Measurements from ENCODE around the gene DHX15.
A peak's percentile ranks its signal among the peaks of the same experiment; 100 is the strongest.
"Not testable (repeated sequence)": the region's sequence is repeated elsewhere in the genome, so short reads cannot be mapped to it uniquely, and the experiment has no call there.

The DHX15 gene

DNA sequence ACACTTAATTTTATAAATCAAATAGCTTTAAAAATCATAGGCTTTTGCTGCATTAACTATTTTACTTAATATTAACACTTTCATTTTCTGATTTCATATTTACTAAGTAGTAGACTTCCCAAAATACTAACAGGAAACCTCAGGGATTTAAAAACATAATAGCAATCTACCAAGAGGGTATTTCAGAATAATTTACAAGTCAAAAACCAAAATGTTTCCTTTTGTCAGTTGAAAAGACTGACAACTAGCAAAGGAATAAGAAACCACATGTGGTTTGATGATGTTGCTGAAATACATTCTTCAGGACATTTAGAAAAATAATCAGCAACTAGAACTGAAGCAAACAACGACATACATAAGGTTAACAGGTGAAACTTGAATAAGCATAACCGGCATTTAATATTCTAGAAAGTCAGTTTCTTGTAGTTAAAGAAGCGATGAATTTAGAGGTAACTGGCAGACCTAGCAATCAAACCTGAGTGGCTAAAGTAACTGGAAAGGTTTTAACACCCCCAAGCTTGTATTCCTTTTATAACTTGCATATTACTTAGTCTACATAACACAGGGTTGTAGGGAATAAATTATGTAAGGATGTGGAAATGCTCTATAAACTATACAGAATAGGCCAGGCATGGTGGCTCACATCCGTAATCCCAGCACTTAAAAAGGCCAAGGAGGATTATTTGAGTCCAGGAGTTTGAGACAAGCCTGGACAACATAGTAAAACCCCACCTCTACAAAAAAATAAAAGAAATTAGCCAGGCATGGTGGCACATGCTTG, 40.0 kb downstream of the DHX15 start:
- DNase-seq = no peak

DNA sequence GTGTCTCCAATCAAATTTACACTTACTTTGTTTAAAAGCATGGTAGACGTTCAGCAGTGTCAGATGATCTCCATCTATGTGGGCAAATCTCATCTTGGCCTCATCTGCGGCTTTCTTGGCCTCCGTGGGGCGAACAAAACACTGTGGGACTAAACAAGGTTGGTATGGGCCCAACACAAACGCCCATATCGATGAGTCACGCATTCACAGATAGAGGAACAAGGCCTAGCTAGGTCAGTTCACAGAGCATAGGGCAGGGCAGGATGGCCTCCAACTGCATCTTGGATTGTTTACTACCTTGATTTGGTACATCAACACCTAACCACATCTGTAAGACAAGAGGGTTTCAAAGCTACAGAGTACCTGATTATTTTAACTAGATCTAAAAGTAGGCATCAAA, 47.3 kb downstream of the DHX15 start:
- no peak for DNase-seq

DNA sequence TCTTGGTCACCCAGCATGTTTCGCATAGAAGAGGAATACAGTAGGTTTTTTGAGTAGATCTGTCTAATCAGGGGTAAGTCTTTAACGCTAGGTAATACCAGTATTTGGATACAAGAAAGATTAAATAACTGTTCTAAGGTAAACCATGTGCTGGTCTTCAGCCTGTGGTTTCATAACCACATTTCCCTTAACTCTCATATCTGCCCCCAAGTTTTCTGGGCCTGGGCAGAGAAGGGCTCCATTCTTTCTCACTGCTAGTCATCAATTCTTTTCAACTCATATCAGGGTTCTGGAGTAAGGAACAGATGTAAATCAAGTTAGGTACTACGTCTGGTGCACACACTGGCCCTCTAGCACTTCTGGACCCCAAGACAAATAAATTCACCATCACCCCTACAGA, 49.0 kb downstream of the DHX15 start:
- DNase-seq = no peak

DNA sequence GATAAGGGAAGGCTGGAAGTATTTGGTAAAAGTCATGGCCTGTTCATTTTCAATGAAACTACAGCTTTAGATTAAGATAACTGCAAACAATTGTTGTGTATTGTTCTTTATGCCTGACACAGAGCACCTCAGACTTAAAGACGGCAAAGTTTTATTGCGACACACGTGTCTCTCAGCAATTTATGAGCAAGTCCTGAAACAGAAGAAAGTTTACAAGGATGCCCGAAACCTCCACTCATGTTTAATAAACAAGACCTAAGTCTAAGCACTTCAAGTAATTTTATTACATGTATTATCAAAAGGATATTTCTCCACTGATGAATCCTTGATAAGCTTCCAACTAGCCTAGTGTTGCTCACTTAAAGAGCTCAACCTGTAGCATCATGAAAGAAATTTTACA, 51.0 kb downstream of the DHX15 start:
- no peak for DNase-seq

DNA sequence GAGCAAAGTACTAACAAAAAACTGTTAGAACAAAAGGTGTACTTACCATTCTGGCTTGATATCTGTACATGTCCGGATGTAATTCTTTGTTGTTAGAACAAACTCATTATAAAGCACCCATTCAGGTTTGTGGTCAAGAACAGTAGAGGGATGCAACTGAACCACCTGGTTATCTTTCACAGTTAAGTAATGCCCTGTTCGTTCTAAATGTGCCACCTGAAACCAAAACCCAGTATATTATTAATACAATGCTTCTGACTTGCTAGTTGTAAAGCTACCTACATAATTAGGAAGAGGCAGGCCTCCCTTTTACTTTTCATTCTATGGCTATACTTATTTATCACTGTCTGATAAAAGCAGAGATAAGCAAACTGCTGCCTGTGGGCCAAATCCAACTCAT, 54.8 kb downstream of the DHX15 start:
- no peak for DNase-seq

DNA sequence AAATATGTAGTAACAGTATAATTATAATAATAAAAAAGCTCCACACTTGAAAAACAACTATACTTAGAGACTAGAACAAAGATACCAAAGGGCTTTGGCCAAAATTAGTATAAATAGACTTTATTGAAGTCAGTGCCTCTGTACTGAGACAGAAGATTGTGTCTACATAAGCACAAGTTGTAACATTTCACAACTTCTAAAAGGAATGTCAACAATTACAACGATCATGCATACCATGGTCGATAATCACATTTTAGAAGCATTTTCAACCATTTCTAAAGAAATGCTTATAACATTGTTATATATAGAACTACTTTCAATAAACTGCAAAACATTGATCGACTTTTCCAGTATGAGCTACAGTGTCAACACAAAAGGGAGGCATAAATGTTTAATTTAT, 57.0 kb downstream of the DHX15 start:
- no peak for DNase-seq

DNA sequence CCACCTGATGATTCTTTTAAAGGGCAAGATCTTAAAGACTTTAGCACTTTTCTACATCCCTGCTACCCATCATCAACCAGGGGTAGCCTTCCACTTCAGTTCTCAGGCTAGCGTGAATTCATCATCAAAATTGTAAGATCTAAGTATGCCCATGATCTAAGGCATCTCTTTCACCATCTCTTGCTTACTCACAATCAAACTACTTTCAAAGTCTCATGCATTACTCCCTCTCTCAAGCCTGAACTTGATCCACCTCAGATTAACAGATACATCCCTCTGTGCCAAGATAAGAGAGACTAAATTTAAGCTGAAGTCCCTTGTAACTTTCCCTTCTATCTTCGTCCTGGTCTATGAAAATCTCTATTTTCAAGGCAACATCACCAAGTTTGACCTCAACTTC, 62.8 kb downstream of the DHX15 start:
- DNase-seq = no peak

DNA sequence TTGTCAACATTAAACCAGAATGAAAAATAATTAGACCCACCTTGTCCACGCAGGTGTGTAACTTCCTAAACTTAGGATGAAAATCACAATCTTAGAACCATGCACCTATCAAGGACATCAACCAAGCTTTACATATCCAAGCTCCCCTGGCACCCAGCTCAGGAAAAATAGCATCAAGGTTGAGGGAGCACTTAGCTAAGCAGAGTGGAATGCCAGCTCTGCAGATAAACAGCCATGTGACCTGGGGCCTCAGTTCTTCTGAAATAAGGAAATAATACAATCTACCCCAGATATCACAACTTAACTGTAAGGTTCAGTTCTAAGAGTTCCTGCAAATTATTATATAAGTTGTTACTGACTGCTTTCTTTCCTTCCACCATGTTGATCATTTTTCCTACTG, 64.7 kb downstream of the DHX15 start:
- DNase-seq = no peak

DNA sequence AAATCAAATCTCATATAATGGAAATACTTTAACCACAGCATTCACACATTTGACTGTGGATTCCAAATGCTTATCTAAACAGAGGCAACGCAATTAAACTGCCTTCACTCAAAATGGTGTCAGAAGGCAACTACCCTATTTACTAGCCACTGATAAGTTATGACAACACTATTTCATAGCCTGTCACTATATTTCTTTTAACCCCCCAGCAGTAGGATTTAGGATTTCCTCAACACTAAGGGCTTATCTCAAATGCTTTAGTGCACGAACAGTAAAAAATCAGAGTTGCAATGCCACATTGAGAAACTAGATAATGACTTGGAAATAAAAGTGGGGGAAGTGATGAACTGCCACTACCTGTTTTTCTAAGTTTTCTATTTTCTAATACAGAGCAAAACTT, 66.7 kb downstream of the DHX15 start:
- no peak for DNase-seq

DNA sequence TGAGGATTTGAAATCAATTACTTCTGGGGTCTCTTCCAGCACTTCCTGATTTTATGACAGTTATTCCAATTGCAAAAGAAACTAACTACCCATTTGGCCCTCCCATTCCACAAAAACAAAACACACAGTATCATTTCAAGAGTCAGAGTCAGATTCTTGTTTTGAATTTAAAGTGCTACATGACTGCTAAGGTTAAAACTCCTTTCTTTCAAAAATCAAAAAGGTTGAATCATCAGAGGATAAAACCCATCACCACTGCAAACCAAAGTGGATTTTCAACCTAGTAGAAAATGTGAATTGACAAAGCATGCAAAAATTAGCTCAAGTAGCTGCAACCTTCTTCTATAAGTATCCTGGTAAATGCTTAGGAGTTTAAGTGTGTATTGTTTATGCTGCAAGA, 67.4 kb downstream of the DHX15 start:
- DNase-seq = no peak

DNA sequence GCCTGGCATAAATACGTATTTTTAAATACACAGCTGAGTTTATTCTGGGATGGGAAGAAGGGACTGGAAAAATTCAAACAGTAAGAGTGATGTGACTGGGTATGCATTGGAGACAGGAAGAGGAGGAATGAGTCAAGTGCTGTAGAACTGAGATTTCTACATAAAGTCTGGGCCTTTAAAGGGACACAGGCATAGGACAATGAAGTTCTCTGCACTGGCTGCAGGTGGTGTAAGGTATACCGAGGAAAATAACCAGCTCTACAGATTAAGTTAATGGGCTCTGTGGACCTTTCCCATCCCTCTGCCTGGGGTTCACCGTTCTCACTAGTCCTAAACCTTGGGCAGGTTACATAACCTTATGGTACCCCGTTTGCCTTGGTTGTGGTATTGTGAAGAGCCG, 68.7 kb downstream of the DHX15 start:
- DNase-seq = no peak

DNA sequence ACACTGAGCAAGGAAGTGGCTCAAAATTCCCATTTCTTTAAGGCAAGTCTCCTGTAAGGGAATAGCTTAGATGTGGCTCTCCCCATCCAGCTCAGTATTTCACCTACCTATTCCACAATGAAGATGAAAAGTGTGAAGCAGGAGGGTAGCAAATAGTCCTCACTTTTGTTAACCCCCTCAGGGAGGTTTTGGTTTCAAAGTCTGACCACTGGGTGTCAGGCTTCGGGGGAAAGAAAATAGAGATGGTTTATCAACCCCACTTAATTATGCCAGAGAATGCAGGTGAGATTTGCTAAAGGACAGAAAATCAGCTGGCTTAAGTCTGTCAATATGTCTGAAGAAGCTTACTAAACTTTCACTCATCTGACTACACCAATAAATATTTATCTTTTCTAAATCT, 69.5 kb downstream of the DHX15 start:
- DNase-seq = no peak

DNA sequence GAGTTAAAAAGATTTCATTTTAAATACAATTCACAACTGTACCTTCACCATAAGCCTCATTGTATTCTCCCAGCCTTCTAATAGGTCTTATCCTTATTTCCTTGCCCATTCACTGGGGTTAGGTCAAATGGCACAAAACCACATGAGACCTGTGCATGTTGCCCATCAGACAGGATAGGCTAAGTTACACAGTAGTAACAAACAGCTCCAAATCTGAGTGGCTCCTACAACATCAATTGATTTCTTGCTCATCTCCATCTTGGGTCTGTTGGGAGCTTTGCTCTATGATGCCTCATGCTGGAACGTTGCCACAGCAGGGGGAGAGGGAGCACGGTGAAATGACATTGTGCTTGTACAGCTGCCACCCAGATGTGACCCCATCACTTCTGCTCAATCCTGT, 70.6 kb downstream of the DHX15 start:
- DNase-seq = no peak

DNA sequence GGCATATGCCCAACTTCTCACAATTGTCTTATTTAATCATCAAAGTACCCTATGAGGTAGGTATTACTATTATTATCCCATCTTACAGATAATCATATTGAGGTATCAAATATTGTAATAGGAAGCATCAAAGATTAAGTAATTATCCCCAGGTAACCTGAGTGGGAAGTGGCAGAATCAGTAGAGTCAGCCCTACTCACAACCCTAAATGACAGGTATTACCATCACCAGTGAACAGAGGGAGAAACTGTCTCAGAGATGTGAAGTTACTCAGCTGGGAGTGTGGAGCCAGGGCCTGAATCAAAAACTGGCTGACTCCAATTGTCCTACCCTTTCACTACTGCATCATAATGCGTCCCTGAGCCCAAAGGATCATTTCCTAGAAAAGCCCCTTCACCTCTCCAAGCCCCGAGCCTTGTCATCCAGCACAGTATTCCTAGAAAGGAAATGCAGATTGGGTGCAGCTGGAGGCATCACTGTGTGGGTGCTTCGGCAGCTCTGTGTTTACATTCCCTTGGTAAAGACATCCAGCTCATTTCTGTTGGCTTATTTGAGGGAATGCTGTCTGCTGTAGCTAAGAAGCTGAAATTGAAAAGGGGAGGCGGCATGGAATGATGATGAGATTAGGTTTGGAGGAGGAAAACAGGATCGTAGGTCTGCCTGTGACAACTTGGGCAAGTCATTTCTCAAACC, 72.8 kb downstream of the DHX15 start:
- DNase-seq = no peak

DNA sequence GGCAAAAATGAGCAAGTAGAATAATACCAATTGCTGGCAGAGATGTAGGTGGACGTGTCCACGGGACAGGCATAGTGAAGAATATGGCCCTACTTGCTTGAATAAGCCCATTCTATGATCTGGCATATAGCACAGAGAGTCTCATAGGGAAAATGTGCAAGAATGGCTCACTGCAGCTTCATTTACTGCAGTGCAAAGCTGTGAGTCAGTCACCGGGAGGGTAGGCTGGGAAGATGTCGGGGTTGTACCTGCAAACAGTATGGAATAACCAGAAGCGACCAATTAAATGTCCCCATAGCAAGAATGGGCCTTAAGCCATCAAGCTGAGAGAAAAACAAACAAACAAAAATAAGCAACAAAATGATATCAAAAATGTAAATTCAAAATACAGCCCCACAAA, 74.3 kb downstream of the DHX15 start:
- DNase-seq = no peak

DNA sequence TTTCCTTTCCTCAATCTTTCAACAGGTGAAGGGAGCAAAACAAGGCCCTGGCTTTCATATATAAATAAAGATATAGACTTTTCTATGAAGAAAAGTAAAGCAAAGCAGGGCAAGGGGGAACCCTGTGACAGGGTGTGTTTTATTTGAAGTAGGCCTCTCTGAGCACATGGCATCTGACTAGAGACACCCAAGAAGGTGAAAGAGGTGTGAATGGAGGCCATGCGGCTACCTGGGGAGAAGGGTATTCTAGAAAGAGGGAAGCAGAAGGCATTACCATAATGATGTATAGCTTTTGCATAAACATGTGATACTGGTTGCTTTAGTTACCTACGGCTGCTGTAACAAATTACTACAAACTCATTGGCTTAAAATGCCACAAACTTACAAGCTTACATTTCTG, 75.8 kb downstream of the DHX15 start:
- no peak for DNase-seq

DNA sequence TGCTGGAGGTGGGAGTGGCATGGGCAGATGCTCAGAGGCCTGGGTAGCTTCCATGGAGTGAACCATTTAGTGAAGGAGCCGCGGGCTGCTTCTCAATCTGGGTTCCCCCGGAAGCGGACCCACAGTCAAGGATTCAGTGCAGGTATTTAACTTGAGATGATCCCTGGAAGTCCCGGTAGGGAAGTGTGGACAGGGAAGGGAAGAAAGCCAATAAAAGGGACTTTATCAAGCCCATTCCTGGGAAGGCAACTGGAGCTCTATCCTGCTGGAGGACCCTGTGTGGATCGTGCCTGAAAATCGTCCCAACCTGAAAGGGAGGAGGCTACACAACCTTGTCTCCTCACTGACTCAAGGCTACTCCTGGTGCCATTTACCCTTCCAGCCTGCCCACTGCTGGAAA, 76.9 kb downstream of the DHX15 start:
- no peak for DNase-seq

DNA sequence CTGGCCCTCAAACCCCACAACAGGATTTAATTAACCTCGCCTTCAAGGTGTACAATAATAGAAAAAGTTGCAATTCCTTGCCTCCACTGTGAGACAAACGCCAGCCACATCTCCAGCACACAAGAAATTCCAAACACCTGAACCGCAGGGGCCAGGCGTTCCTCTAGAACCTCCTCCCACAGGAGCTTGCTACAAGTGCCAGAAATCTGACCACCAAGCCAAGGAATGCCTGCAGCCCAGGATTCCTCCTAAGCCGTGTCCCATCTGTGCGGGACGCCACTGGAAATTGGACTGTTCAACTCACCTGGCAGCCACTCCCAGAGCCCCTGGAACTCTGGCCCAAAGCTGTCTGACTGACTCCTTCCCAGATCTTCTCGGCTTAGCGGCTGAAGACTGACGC, 81.3 kb downstream of the DHX15 start:
- DNase-seq = not testable (repeated sequence)

DNA sequence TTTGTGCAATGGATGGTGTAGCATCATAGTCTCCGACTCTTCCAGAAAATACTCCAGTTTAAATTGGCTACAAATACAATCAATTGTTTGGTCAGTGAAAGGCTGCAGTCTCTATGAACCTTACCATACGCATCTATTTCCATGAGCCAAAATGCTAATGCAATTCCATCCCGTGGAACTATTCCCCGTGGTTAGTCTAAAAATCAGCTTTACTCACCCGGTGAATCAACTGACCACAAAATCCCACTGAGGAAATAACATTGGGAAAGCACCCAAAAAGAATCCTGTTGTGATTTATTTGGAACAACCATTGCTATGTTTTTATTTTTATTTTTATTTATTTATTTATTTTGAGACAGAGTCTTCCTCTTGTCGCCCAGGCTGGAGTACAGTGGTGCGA, 87.1 kb downstream of the DHX15 start:
- no peak for DNase-seq

DNA sequence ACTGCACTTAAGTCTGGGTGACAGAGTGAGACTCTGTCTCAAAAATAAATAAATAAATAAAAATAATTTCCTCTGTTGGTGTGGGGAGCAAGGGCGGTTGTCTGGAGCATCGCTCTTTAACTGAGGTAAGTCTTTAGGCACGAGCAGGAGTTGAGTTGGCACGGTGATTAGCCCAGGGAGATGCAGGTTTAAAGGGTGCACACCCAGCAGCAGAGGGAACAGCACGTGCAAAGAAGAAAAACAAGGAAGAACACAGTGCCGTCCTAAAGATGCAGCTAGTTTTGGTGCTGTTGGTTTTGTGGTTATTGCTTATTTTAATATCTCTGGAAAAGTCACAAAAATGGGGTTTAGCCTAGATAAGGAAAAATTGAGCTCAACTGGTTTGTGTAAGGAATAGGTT, 87.8 kb downstream of the DHX15 start:
- no peak for DNase-seq

DNA sequence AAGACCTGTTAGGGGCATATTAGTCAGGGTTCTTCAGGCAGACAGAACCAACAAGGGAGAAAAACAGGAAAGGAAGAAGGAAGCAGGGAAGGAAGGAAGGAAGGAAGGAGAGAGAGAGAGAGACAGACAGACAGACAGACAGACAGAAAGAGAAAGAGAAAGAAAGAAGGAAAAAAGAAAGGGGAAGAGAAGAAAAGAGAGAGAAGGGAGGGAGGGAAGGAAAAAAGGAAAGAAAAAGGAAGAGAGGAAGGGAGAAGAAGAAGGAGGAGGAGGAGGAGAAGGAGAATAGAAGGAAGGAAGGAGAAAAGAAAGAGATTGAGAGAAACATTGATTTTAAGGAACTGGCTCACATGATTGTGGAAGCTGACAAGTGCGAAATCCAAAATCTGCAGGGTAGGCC, 89.0 kb downstream of the DHX15 start:
- DNase-seq = no peak

DNA sequence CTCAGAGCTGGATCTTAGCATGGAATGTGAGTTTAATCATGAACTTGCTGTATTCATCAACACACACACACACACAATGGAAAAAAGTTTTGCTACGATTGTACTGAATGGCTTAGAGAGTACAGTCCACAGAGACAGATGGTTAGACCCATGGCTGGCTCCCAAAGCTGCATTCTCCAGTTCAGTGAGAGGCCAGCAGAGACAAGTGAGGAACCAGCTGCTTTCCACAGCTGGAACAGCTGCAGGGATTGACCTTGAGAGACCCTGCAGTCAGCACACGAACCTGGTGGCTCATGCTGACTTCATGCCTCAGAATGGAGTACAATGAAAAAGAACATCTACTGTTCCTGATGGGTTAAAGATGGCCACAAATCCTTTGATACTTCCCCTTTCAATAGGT, 94.5 kb downstream of the DHX15 start:
- DNase-seq = no peak

DNA sequence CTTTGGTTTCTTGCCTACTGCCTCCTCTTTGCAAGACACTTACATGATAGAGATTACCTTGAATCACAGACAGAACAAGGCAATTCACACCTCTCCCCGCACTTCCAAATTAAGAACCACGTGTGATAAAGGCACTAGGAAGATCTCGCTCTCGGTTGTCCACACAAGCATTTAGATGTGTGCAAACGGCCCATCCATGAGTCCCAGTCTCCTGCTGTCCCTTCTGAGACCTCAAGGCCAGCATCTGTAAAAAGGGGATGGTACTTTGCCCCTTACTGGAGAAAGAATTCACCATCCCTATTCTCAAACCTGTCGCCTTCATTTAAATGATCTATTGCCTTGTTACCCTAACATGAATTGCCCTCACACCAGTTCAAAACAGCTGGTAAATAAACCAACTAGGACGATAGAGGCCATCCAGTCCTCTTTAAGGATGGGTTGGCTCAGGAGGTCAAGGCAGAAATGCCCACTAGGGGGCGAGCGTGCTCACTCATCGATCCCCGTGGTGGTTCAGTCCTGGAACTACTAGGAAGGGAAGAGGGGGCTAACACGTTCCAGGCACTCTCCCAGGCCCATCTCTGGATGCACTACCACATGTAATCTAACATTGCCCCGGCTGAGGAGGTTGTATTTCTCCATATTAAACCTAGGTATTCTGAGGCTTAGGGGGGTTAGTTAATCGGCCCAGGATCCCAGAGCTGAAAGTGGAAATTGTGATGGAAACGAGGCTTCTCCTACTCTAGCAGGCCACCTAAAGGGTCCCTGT, 95.8 kb downstream of the DHX15 start:
- peak; percentile 63 for DNase-seq

DNA sequence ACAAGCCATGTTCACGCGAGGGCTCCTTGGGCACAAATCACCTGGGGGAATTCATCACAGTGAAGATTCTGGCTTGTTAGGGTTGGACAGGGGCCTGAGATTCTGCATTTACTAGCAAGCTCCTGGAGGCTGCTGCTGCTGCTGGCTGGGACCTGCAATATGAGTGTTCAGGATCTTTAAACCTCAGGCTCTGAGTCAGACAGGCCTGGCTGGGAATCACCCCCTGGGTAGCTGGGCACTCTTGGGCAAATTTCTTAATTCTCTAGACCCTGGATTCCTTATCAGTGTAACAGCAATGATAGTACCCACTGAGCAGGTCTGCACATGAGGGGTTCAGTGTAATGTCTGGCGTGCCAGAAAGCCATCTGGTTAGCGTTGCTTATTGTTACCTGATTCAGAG, 101.5 kb downstream of the DHX15 start:
- no peak for DNase-seq
